ENCODE measurements around the gene ARHGAP42. TPM values are rescaled to one million over a fixed set of nuclear protein-coding genes. Genes with fewer than 3 reads are reported as not detected.

ARHGAP42 gene
- total RNA-seq, 1 donor from 2014 or later, result 21.6 TPM

- Mint-ChIP-seq H3K27me3 (ENCODE audit: low read depth) (no peaks in the 10 kb centered on the region), H3K4me3 (no peak overlapping the region), H3K36me3 (ENCODE audit: low read depth) (no peaks in the 10 kb centered on the region), H3K9me3 (no peaks in the 10 kb centered on the region), H3K27ac (ENCODE audit: unreplicated experiment) (no peak overlapping the region), H3K4me1 (peaks cover 32% of the 10 kb centered on the region)
- no peak for DNase-seq (ENCODE audit: low read depth, low spot score)
- TF ChIP-seq, protein P1, sequence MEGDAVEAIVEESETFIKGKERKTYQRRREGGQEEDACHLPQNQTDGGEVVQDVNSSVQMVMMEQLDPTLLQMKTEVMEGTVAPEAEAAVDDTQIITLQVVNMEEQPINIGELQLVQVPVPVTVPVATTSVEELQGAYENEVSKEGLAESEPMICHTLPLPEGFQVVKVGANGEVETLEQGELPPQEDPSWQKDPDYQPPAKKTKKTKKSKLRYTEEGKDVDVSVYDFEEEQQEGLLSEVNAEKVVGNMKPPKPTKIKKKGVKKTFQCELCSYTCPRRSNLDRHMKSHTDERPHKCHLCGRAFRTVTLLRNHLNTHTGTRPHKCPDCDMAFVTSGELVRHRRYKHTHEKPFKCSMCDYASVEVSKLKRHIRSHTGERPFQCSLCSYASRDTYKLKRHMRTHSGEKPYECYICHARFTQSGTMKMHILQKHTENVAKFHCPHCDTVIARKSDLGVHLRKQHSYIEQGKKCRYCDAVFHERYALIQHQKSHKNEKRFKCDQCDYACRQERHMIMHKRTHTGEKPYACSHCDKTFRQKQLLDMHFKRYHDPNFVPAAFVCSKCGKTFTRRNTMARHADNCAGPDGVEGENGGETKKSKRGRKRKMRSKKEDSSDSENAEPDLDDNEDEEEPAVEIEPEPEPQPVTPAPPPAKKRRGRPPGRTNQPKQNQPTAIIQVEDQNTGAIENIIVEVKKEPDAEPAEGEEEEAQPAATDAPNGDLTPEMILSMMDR (conservative IDR thresholded peaks at IDR 0.05), result no peak
These were observed 146.2 kb downstream of the ARHGAP42 start for GRCh38 chr11:100833276-100833675.

- TF ChIP-seq, protein P1 (conservative IDR thresholded peaks at IDR 0.05), result no peak
- Mint-ChIP-seq H3K27ac (ENCODE audit: unreplicated experiment) (no peak overlapping the region), H3K27me3 (ENCODE audit: low read depth) (no peaks in the 10 kb centered on the region), H3K4me1 (peaks cover 18% of the 10 kb centered on the region), H3K4me3 (no peak overlapping the region), H3K9me3 (peaks cover 5% of the 10 kb centered on the region), H3K36me3 (ENCODE audit: low read depth) (peaks cover 5% of the 10 kb centered on the region)
- no peak for DNase-seq (ENCODE audit: low read depth, low spot score)
These were observed 148.8 kb downstream of the ARHGAP42 start for GRCh38 chr11:100835854-100836253.

DNA sequence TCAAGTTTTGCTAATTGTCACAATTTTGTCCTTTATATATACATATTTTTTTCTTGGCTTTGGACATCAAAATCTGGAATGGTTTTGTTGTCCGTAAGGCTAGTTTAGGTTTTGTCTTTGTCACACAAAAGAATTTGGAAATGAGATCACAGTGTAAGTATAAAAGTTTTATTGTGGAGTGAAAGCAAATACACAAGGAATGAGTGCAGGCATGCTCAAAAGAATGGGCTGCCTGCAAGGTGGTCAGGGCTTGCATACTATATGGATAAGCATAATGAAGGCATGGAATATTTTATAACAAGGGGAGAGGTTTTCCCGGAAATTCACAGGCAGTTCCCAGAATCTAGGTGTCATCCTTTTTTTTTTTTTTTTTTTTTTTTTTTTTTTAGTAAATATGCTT is 150.2 kb downstream of the ARHGAP42 start:
- Mint-ChIP-seq H3K36me3 (ENCODE audit: low read depth) (peaks cover 5% of the 10 kb centered on the region), H3K4me1 (peaks cover 5% of the 10 kb centered on the region), H3K27ac (ENCODE audit: unreplicated experiment) (no peak overlapping the region), H3K4me3 (no peak overlapping the region), H3K9me3 (peaks cover 5% of the 10 kb centered on the region), H3K27me3 (ENCODE audit: low read depth) (no peaks in the 10 kb centered on the region)
- TF ChIP-seq, protein P1 (conservative IDR thresholded peaks at IDR 0.05), result no peak
- DNase-seq (ENCODE audit: low read depth, low spot score), result no peak

GRCh38 chr11:100841711-100842407 is 154.8 kb downstream of the ARHGAP42 start:
- Mint-ChIP-seq H3K4me3 (no peak overlapping the region), H3K27me3 (ENCODE audit: low read depth) (no peaks in the 10 kb centered on the region), H3K27ac (ENCODE audit: unreplicated experiment) (no peak overlapping the region), H3K4me1 (peaks cover 5% of the 10 kb centered on the region), H3K36me3 (ENCODE audit: low read depth) (peaks cover 7% of the 10 kb centered on the region), H3K9me3 (peaks cover 14% of the 10 kb centered on the region)
- TF ChIP-seq, protein P1 (conservative IDR thresholded peaks at IDR 0.05), result no peak
- no peak for DNase-seq (ENCODE audit: low read depth, low spot score)

DNA sequence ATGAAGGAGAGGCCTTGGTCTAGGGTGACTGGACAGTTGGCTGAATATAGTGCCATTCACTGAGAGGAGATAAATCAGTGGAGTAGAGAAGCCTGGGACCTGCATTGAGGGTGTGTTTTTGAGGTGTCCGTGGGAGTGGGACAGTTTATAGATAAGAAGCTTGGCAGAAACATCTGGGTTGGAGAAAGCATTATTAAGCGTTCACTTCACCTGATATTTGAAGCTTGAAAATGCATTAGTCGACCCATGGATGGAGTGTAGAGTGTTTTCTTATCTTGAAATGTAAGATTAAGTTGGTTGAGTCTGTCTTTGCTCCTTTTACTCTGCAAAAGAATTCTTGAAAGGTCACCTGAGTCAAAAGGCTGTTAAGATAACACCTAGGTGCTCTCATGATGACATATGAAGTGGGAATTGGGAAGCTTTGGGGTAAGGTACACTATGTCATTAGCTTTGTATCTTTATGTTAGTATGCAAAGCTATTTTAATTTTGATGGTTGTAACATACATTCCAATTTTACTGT is 160.7 kb downstream of the ARHGAP42 start:
- Mint-ChIP-seq H3K4me3 (no peak overlapping the region), H3K4me1 (peaks cover 15% of the 10 kb centered on the region), H3K27ac (ENCODE audit: unreplicated experiment) (no peak overlapping the region), H3K9me3 (peaks cover 7% of the 10 kb centered on the region), H3K36me3 (ENCODE audit: low read depth) (peaks cover 2% of the 10 kb centered on the region), H3K27me3 (ENCODE audit: low read depth) (no peaks in the 10 kb centered on the region)
- no peak for DNase-seq (ENCODE audit: low read depth, low spot score)
- TF ChIP-seq, protein P1 (conservative IDR thresholded peaks at IDR 0.05), result no peak
